GM12873 (cell line): ENCODE results near the gene COL27A1.

Source experiments
- CTCF ChIP-seq: IDR thresholded peaks from 2 replicates; pipeline ENCODE4 v1.5.1; 2012; ENCODE audit warnings: low read depth, mild to moderate bottlenecking, moderate library complexity, low read length, control low read depth; ENCODE audit not compliant: insufficient read depth; ENCODE audit errors: missing control alignments

COL27A1 gene

GRCh38 chr9:114209151-114209550, 53.8 kb downstream of the COL27A1 start:
- TF ChIP-seq CTCF = no peak

GRCh38 chr9:114210136-114210535, 54.8 kb downstream of the COL27A1 start:
- no peak for TF ChIP-seq CTCF

- TF ChIP-seq CTCF = no peak
Observed at GRCh38 chr9:114210691-114211276, 55.4 kb downstream of the COL27A1 start.

- no peak for TF ChIP-seq CTCF
Observed at GRCh38 chr9:114212826-114213225, 57.5 kb downstream of the COL27A1 start.

GRCh38 chr9:114213566-114213965, 58.2 kb downstream of the COL27A1 start:
- TF ChIP-seq CTCF = no peak

GRCh38 chr9:114214181-114214580, 58.8 kb downstream of the COL27A1 start:
- no peak for TF ChIP-seq CTCF

- TF ChIP-seq CTCF = no peak
Observed at GRCh38 chr9:114214686-114215414, 59.5 kb downstream of the COL27A1 start.
